Ovary (tissue), 9 donors: Measurements from ENCODE around the gene HDAC7. TPM values are rescaled to one million over a fixed set of nuclear protein-coding genes. Genes with fewer than 3 reads are reported as not detected.

Experiments used
- DNase-seq, 5 donors: peaks; one replicate each; pipeline ENCODE4 v3.0.0-alpha.2; 2019 to 2020
- H3K27ac ChIP-seq, 2 donors: fragments of 200-600 bp; one replicate each; pipeline versions ENCODE4 v1.5.1 to v1.8.0; 2019 to 2022
- H3K27me3 ChIP-seq: fragments of 200-600 bp; one replicate; pipeline ENCODE4 v1.8.0; 2022
- H3K36me3 ChIP-seq: fragments of 200-600 bp; sonication (generic); one replicate; pipeline ENCODE4 v1.5.1; 2019
- H3K4me1 ChIP-seq: one replicate; pipeline ENCODE4 v1.8.1; 2013; ENCODE audit warnings: mild to moderate bottlenecking, moderate library complexity; ENCODE audit not compliant: insufficient read depth
- H3K4me3 ChIP-seq: fragments of 200-600 bp; sonication (generic); one replicate; pipeline ENCODE4 v1.5.1; 2017
- H3K9me3 ChIP-seq, 2 donors: fragments of 200-600 bp in 1 of 2; sonication (generic) in 1 of 2; one replicate each; pipeline versions ENCODE4 v1.5.1 to v1.8.1; 2013 to 2019; ENCODE audit warnings: mild to moderate bottlenecking in 1 of 2, moderate library complexity in 1 of 2
- EP300 ChIP-seq: sonication (generic); formaldehyde crosslinking; IDR thresholded peaks from one replicate; pipeline ENCODE4 v1.6.1; 2017; ENCODE audit warnings: antibody characterized with exemption
- POLR2A ChIP-seq: fragments of 450-650 bp; IDR thresholded peaks from one replicate; pipeline ENCODE4 v1.6.1; 2017; ENCODE audit warnings: antibody characterized with exemption, mild to moderate bottlenecking, moderate library complexity
- WGBS, 3 donors: extraction: QIAGEN DNeasy Blood & Tissue Kit in 1 of 3; methylation state at CpG; one replicate each; pipeline versions ENCODE4 v1.1.5 to v1.1.7; 2013 to 2017; 5-methylcytosine and 5-hydroxymethylcytosine counted together
- intact Hi-C, 4 donors: fragments of 100-400 bp; cut with DNase I; formaldehyde crosslinking; loops; one replicate each; pipeline versions ENCODE4 v1.11.0 to v1.15.1; 2022 to 2023
- polyA plus RNA-seq, 2 donors: library from polyadenylated mRNA; stranded (reverse); fragments of 200-250 nt in 1 of 2; fragments of 350-450 nt in 1 of 2; fragmentation: Illumina TruSeq in 1 of 2; extraction: RNeasy Lipid Tissue Mini Kit (QIAGEN cat#74804) in 1 of 2; gene quantifications; one replicate each; pipeline ENCODE4 v1.2.3, GENCODE V29; 2013 to 2014
- total RNA-seq, 7 donors: library from RNA; depleted of rRNA in 2 of 7; stranded (reverse); fragments of >200 nt in 2 of 7; fragmentation: NEBNext Ultra II Directional in 3 of 7; extraction: Animal tissue kit (Norgen Biotek cat#: 25700) in 3 of 7; gene quantifications; one replicate each; pipeline versions ENCODE4 v1.1.0 to v1.2.4, GENCODE V29; 2016 to 2023
- TF ChIP-seq, protein P1 (sequence below), 3 donors: fragments of 450-650 bp in 2 of 3; fragments of 200-600 bp in 1 of 3; IDR thresholded peaks; one replicate each; pipeline versions ENCODE4 v1.5.1 to v1.8.0; 2016 to 2022; ENCODE audit warnings: antibody characterized with exemption in 3 of 3, mild to moderate bottlenecking in 1 of 3
- donor health status: DM: no; HTN: no; CAD: no; lungs with moderate emphysema.
- donor health status: DM: no; HTN: no; CAD: no.
- donor health status: Bipolar disorder and iron deficiency.
- donor health status: DM: yes; HTN: yes; CAD: no.
- donor health status: DM: no; HTN: no; CAD: no.
- donor health status: DM: yes; HTN: yes; CAD: no.

The HDAC7 gene
- total and polyA plus RNA-seq, 9 donors, result 40.1 to 151 (median 102) TPM

DNA sequence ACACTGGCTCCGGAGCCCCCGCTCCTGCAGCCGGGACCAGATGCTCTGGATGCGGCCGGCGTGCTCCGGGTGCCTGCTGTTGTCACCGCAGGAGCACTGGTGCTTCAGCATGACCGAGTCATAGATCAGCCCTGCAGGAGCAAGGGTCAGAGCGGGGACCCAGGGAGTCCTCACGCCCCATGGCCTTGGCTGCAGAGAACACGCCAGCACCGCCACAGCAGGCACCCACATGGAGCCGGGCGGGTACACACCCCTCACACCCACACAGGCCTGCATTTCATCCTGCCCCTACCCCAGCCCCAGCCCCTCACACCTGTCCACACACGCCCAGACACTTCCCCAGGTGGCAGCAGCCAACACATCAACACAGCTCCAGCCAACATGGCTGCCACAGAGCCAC, 27.8 kb downstream of the HDAC7 start:
- Histone ChIP-seq H3K36me3 (no peaks in the 10 kb centered on the region), H3K27ac (no peak overlapping the region)

DNA sequence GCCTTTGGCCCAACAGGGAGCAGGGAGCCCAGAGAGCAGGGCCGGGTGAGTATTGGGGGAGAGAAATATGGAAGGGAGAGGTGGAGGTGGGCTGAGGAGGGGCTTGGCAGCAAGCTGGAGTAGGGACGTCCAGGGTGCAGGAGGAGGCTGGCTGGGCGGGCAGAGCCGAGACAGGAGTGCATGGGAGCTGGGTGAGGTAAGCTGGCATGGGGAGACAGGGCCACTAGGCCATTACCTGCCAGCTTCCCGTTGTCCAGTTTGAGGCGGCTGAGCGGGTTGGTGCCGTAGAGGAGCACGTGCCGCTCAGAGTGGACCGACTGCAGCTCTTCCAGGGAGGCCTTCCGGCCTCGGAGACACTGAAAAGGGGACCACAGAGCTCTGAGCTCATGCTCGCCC, 28.4 kb downstream of the HDAC7 start:
- WGBS, 3 donors, result 90 to 93% (median 90%) methylated on average over 14 of the region's 14 CpGs
- no peak overlapping the region for H3K4me3 ChIP-seq
- intact Hi-C loops, result no loop called here
- H3K27ac ChIP-seq, result no peak overlapping the region
- no peaks in the 10 kb centered on the region for H3K36me3 ChIP-seq
- H3K9me3 ChIP-seq, result no peaks in the 10 kb centered on the region
- H3K4me1 ChIP-seq, result no peaks in the 10 kb centered on the region
- DNase-seq, result no peak
- no peaks in the 10 kb centered on the region for H3K27me3 ChIP-seq
- TF ChIP-seq EP300 (no peak), POLR2A (no peak)
- TF ChIP-seq, protein P1, sequence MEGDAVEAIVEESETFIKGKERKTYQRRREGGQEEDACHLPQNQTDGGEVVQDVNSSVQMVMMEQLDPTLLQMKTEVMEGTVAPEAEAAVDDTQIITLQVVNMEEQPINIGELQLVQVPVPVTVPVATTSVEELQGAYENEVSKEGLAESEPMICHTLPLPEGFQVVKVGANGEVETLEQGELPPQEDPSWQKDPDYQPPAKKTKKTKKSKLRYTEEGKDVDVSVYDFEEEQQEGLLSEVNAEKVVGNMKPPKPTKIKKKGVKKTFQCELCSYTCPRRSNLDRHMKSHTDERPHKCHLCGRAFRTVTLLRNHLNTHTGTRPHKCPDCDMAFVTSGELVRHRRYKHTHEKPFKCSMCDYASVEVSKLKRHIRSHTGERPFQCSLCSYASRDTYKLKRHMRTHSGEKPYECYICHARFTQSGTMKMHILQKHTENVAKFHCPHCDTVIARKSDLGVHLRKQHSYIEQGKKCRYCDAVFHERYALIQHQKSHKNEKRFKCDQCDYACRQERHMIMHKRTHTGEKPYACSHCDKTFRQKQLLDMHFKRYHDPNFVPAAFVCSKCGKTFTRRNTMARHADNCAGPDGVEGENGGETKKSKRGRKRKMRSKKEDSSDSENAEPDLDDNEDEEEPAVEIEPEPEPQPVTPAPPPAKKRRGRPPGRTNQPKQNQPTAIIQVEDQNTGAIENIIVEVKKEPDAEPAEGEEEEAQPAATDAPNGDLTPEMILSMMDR (IDR thresholded peaks at IDR 0.05), result no peak

More for the DNA sequence above, 27.8 kb downstream of the HDAC7 start:
- Histone ChIP-seq H3K27me3 (no peaks in the 10 kb centered on the region), H3K4me1 (no peaks in the 10 kb centered on the region), H3K4me3 (no peak overlapping the region), H3K9me3 (no peaks in the 10 kb centered on the region)
- DNase-seq, result no peak
- intact Hi-C loops, result no loop called here
- WGBS, 3 donors, result 88 to 92% (median 89%) methylated on average over 16 of the region's 16 CpGs
- TF ChIP-seq, protein P1 (IDR thresholded peaks at IDR 0.05), result no peak
- TF ChIP-seq POLR2A, result no peak
- no peak for TF ChIP-seq EP300

DNA sequence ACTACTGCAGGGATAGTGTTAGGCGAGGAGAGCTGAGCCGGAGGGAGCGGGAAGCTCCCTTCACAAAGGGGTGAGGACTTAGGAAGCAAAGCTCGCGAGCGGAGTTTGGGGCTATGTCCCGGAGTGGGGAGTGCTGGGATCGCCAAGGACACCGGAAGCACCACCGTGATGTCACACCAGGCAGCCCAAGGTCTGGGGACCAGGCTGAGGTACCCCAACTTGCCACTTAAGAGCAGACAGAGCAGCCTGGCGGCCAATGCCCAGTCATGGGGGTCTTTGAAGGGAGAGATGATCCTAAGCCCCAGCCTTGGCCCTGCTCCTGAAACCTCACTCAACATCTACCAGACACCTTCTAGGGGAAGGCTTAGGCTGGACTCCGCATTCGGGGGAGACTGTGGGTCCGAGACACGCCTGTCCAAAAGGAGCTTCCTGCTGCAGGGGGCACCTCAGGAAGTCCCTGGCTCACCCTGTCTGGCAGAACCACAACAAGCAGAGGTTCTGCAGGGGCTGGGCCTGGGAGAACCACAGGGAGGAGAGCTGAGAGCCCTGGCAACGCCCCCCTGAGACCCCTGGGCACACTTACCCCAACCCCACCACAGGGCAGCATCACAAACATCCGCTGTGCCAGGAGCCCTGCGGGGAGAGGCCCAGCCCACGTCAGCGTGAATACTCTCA, 28.9 kb downstream of the HDAC7 start:
- TF ChIP-seq, protein P1 (IDR thresholded peaks at IDR 0.05), result no peak
- TF ChIP-seq POLR2A, result no peak
- no peak for TF ChIP-seq EP300
- 90 to 92% (median 91%) methylated on average over 20 of the region's 20 CpGs for WGBS, 3 donors
- Histone ChIP-seq H3K9me3 (no peaks in the 10 kb centered on the region), H3K27ac (no peak overlapping the region), H3K27me3 (no peaks in the 10 kb centered on the region), H3K4me1 (no peaks in the 10 kb centered on the region), H3K36me3 (no peaks in the 10 kb centered on the region), H3K4me3 (no peak overlapping the region)
- intact Hi-C loops, result no loop called here
- no peak for DNase-seq

DNA sequence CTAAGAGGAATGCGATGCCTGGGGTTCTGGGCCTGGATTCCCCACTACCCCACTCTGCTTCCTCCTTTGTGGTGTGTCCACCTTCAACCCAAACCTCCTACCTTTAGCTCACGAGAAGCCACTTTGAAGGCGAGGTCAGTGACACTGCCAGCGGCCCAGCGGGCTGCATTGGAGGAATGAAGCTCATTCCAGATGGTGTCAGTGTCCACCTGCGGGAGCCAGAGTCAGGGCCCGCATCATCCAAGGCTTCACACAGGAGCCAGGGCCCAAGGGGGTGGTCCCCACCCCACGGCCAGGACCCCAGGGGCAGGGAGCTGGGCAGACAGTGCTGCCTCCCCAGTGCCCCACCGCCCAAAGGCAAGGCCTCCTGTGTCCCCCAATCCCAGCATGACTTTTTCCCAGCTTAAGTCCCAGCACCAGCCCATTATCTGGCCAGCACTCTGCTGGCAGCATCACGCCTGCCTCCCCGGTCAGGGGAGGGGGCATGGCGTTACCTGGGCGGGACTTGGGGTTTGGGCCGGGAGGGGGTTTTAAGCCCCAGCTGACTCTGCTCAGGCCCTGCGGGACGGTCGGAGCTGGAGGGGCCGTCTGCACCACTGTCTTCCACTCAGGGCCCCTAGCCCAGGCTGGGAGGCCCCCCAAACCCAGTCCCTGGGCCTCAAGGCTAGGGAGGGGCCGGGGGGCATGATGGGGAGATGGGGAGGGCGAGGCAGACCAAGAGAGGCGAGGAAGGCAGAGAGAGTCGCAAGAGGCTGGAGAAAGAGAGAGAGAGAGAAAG, 29.8 kb downstream of the HDAC7 start:
- Histone ChIP-seq H3K36me3 (no peaks in the 10 kb centered on the region), H3K9me3 (no peaks in the 10 kb centered on the region)
- intact Hi-C loops, result loop anchor here in 2 of 4 donors (5.0 to 10.0 kb wide), 2 partner anchors 45 to 47 kb away; no protein-coding TSS in a partner anchor

More for the DNA sequence above, 29.8 kb downstream of the HDAC7 start:
- H3K4me3 ChIP-seq, result no peak overlapping the region
- H3K4me1 ChIP-seq, result no peaks in the 10 kb centered on the region
- TF ChIP-seq, protein P1 (IDR thresholded peaks at IDR 0.05), result no peak
- TF ChIP-seq EP300, result no peak
- 87 to 90% (median 88%) methylated on average over 20 to 22 of the region's 22 CpGs for WGBS, 3 donors
- H3K27me3 ChIP-seq, result no peaks in the 10 kb centered on the region
- H3K27ac ChIP-seq, result no peak overlapping the region
- DNase-seq, result no peak
